T-cell (primary cell): ENCODE data around the gene FRMPD3. TPM values are rescaled to one million over a fixed set of nuclear protein-coding genes. Genes with fewer than 3 reads are reported as not detected.

Experiments used
- ATAC-seq, 4 experiments: fragments of 200-7000 bp in 3 of 4; fragments of 150-1000 bp in 1 of 4; cut with Tn5 transposase; replicated peaks in 1 of 4; 1 replicate in 3 of 4; 2 replicates in 1 of 4; pipeline ENCODE4 v1.10.0; 2021; ENCODE audit warnings: moderate library complexity in 3 of 4, mild to moderate bottlenecking in 2 of 4, moderate number of reproducible peaks in 1 of 4
- CTCF ChIA-PET, 2 donors: fragments of 300-600 bp; sonication (Branson Sonifier 250); formaldehyde crosslinking; loops; one replicate each; lab custom pipeline; 2022; ENCODE audit warnings: antibody characterized with exemption in 2 of 2; lab: Charles Lee
- POLR2A ChIA-PET, 2 donors: fragments of 300-600 bp; sonication (Branson Sonifier 250); formaldehyde crosslinking; loops; one replicate each; lab custom pipeline; 2022; ENCODE audit warnings: antibody characterized with exemption in 2 of 2; lab: Charles Lee
- DNase-seq, 35 experiments: peaks; one replicate each; pipeline versions ENCODE4 v3.0.0 to v3.0.0-alpha.2; 2013 to 2023
- H3K27ac ChIP-seq: one replicate; pipeline ENCODE4 v1.5.1; 2013; ENCODE audit warnings: low read length
- H3K27me3 ChIP-seq, 2 experiments: replicated peaks in 1 of 2; 1 replicate in 1 of 2; 2 replicates in 1 of 2; pipeline versions ENCODE4 v1.6.1 to v1.7.0; 2013; ENCODE audit warnings: low read length in 1 of 2, mixed read lengths in 1 of 2; ENCODE audit not compliant: control insufficient read depth in 2 of 2, insufficient read depth in 2 of 2; ENCODE audit errors: extremely low read depth in 1 of 2
- H3K36me3 ChIP-seq, 2 donors: 1 replicate in 1 of 2; 2 replicates in 1 of 2; pipeline versions ENCODE4 v1.6.1 to v1.7.0; 2013; ENCODE audit warnings: low read length in 1 of 2; ENCODE audit not compliant: control insufficient read depth in 2 of 2, insufficient read depth in 1 of 2; ENCODE audit errors: extremely low read depth in 1 of 2
- H3K4me1 ChIP-seq, 2 experiments: 1 replicate in 1 of 2; 2 replicates in 1 of 2; pipeline versions ENCODE4 v1.6.1 to v1.7.0; 2013; ENCODE audit warnings: low read length in 2 of 2, mixed read lengths in 1 of 2; ENCODE audit not compliant: insufficient read depth in 2 of 2, control insufficient read depth in 1 of 2; ENCODE audit errors: extremely low read depth in 1 of 2
- H3K4me3 ChIP-seq, 2 donors: 1 replicate in 1 of 2; 2 replicates in 1 of 2; pipeline versions ENCODE4 v1.5.1 to v1.7.0; 2013; ENCODE audit warnings: mild to moderate bottlenecking in 2 of 2, low read length in 1 of 2, moderate library complexity in 1 of 2; ENCODE audit not compliant: control insufficient read depth in 1 of 2; ENCODE audit errors: extremely low read depth in 1 of 2
- H3K9me3 ChIP-seq: 2 replicates; pipeline ENCODE4 v1.7.0; 2013
- H3K27ac Mint-ChIP-seq, 2 donors: one replicate each; pipeline ENCODE4 v1.8.0; 2020 to 2021; ENCODE audit warnings: mild to moderate bottlenecking in 2 of 2, mixed read lengths in 2 of 2
- H3K27me3 Mint-ChIP-seq, 2 donors: one replicate each; pipeline ENCODE4 v1.8.0; 2021 to 2022; ENCODE audit warnings: mixed read lengths in 2 of 2
- H3K36me3 Mint-ChIP-seq: one replicate; pipeline ENCODE4 v1.8.0; 2021; ENCODE audit warnings: mixed read lengths
- H3K4me1 Mint-ChIP-seq, 3 donors: one replicate each; pipeline ENCODE4 v1.8.0; 2020 to 2022; ENCODE audit warnings: mixed read lengths in 3 of 3, mild to moderate bottlenecking in 1 of 3
- H3K4me3 Mint-ChIP-seq, 3 donors: one replicate each; pipeline ENCODE4 v1.8.0; 2020 to 2022; ENCODE audit warnings: mild to moderate bottlenecking in 3 of 3, mixed read lengths in 3 of 3, moderate library complexity in 3 of 3
- H3K9me3 Mint-ChIP-seq, 3 donors: one replicate each; pipeline ENCODE4 v1.8.0; 2020 to 2022; ENCODE audit warnings: mixed read lengths in 3 of 3
- WGBS: methylation state at CpG from one replicate; pipeline ENCODE4 v1.1.5; 2013; ENCODE audit warnings: missing lambda C conversion rate; ENCODE audit not compliant: insufficient coverage; 5-methylcytosine and 5-hydroxymethylcytosine counted together
- total RNA-seq, 35 experiments: library from RNA in 6 of 35; stranded (reverse) in 6 of 35; fragments of 120-200 nt in 1 of 35; gene quantifications; one replicate each; pipeline versions ENCODE4 v1.2.1 to v1.2.4 and lab custom pipeline; 2013 to 2026

The FRMPD3 gene
- 1 to 10 TPM in 2 of 5 donors, under 1 TPM in 3; 0.12 to 1.6 (median 0.86) TPM for total RNA-seq
- total RNA-seq (2013) = 1.8 TPM
- total RNA-seq (lab: John Stamatoyannopoulos, UW) = 0 to 5.9 (median 0.71) reads per million in 29 experiments

- POLR2A ChIA-PET = no interaction called here
- peak in 3 of 35 experiments; percentile 6 to 27 (median 11) for DNase-seq
These were observed at the start of gene FRMPD3 for GRCh38 chrX:107448998-107449835. Gene FRMPD3, plus strand, starts transcription at chrX:107449652. Its CDS starts 76,937 bp downstream, at chrX:107526589.

GRCh38 chrX:107420571-107420970 is 28.9 kb upstream of the FRMPD3 start:
- H3K4me1 ChIP-seq = no peaks in the 10 kb centered on the region
- ATAC-seq (no peak), DNase-seq (no peak)
- Mint-ChIP-seq H3K4me1 (no peaks in the 10 kb centered on the region), H3K4me3 (no peak overlapping the region), H3K27ac (no peak overlapping the region), H3K27me3 (peaks cover 10 to 54% of the 10 kb centered on the region in 2 donors), H3K9me3 (no peaks in the 10 kb centered on the region), H3K36me3 (no peaks in the 10 kb centered on the region)
- CTCF ChIA-PET = interaction anchor here in 1 of 2 donors (0.6 kb wide), 1 partner anchor 13 kb away, joined by 4 read pairs; no protein-coding TSS in a partner anchor
- H3K36me3 ChIP-seq = no peaks in the 10 kb centered on the region
- H3K4me3 ChIP-seq = no peak overlapping the region
- POLR2A ChIA-PET = no interaction called here
- WGBS = no CpG with 5 or more reads among the region's 2 CpGs
- H3K9me3 ChIP-seq = no peaks in the 10 kb centered on the region
- H3K27ac ChIP-seq = no peak overlapping the region
- no peaks in the 10 kb centered on the region for H3K27me3 ChIP-seq

More at GRCh38 chrX:107448998-107449835, at the start of gene FRMPD3:
- peak within 1 kb of the TSS in 1 of 2 donors; percentile 47 for H3K4me3 ChIP-seq
- H3K27me3 ChIP-seq = peaks cover 2 to 25% of the 10 kb centered on the region in 2 experiments
- Mint-ChIP-seq H3K36me3 (no peaks in the 10 kb centered on the region), H3K4me3 (peak within 1 kb of the TSS; percentile 48 to 77 (median 65)), H3K9me3 (no peaks in the 10 kb centered on the region), H3K27ac (peak within 1 kb of the TSS in 1 of 2 donors; percentile 57), H3K4me1 (peaks cover 16 to 22% (median 20%) of the 10 kb centered on the region in 3 donors), H3K27me3 (peaks cover 42 to 67% of the 10 kb centered on the region in 2 donors)
- CTCF ChIA-PET = no interaction called here
- H3K9me3 ChIP-seq = no peaks in the 10 kb centered on the region
- no peak within 1 kb of the TSS for H3K27ac ChIP-seq
- peaks cover 0 to 38% of the 10 kb centered on the region in 2 experiments for H3K4me1 ChIP-seq
- peak in 2 of 4 experiments; percentile 17 to 24 for ATAC-seq
- H3K36me3 ChIP-seq = no peaks in the 10 kb centered on the region
- WGBS = 2% methylated on average over 30 of the region's 69 CpGs

- Mint-ChIP-seq H3K27ac (no peak overlapping the region), H3K36me3 (no peaks in the 10 kb centered on the region), H3K9me3 (no peaks in the 10 kb centered on the region), H3K4me1 (no peaks in the 10 kb centered on the region), H3K27me3 (peaks cover 10 to 55% of the 10 kb centered on the region in 2 donors), H3K4me3 (no peak overlapping the region)
- no peaks in the 10 kb centered on the region for H3K36me3 ChIP-seq
- H3K27me3 ChIP-seq = no peaks in the 10 kb centered on the region
- no peak overlapping the region for H3K27ac ChIP-seq
- POLR2A ChIA-PET = interaction anchor here in 1 of 2 donors (0.6 kb wide), 1 partner anchor 40 kb away, joined by 5 read pairs; no protein-coding TSS in a partner anchor
- no peak overlapping the region for H3K4me3 ChIP-seq
- no peak for ATAC-seq
- H3K4me1 ChIP-seq = no peaks in the 10 kb centered on the region
- DNase-seq = no peak
- CTCF ChIA-PET = interaction anchor here in 1 of 2 donors (0.6 kb wide), 1 partner anchor 13 kb away, joined by 4 read pairs; no protein-coding TSS in a partner anchor
- WGBS = no CpG with 5 or more reads among the region's 3 CpGs
- H3K9me3 ChIP-seq = no peaks in the 10 kb centered on the region
These were observed 28.1 kb upstream of the FRMPD3 start for GRCh38 chrX:107421337-107421861.

- ATAC-seq = no peak
- Mint-ChIP-seq H3K27ac (no peak overlapping the region), H3K36me3 (no peaks in the 10 kb centered on the region), H3K9me3 (no peaks in the 10 kb centered on the region), H3K27me3 (peaks cover 3 to 18% of the 10 kb centered on the region in 2 donors), H3K4me3 (no peak overlapping the region), H3K4me1 (no peaks in the 10 kb centered on the region)
- CTCF ChIA-PET = interaction anchor here in 1 of 2 donors (1.4 kb wide), 1 partner anchor 348 kb away, joined by 5 read pairs; the partner anchor contains the start of gene NCBP2L
- POLR2A ChIA-PET = no interaction called here
- peak in 5 of 35 experiments; percentile 1 to 44 (median 16) for DNase-seq
- H3K9me3 ChIP-seq = no peaks in the 10 kb centered on the region
- WGBS = 50% methylated on average over 1 of the region's 6 CpGs
- H3K4me3 ChIP-seq = no peak overlapping the region
- H3K27ac ChIP-seq = no peak overlapping the region
- no peaks in the 10 kb centered on the region for H3K36me3 ChIP-seq
- H3K27me3 ChIP-seq = no peaks in the 10 kb centered on the region
- H3K4me1 ChIP-seq = no peaks in the 10 kb centered on the region
These were observed 20.4 kb upstream of the FRMPD3 start for GRCh38 chrX:107429090-107429489.

GRCh38 chrX:107440187-107440586 is 9.3 kb upstream of the FRMPD3 start:
- H3K27me3 Mint-ChIP-seq = peaks cover 5 to 22% of the 10 kb centered on the region in 2 donors
- no peaks in the 10 kb centered on the region for H3K36me3 Mint-ChIP-seq
- H3K27ac Mint-ChIP-seq = no peak overlapping the region
- no peaks in the 10 kb centered on the region for H3K36me3 ChIP-seq
- WGBS = no CpG with 5 or more reads among the region's 3 CpGs
- ChIA-PET CTCF (interaction anchor here in 1 of 2 donors (0.7 kb wide), 1 partner anchor 332 kb away, joined by 4 read pairs; no protein-coding TSS in a partner anchor), POLR2A (no interaction called here)
- no peak overlapping the region for H3K4me3 Mint-ChIP-seq
- H3K9me3 Mint-ChIP-seq = no peaks in the 10 kb centered on the region
- peaks cover 0 to 11% of the 10 kb centered on the region in 2 experiments for H3K27me3 ChIP-seq
- no peaks in the 10 kb centered on the region for H3K4me1 ChIP-seq
- ATAC-seq = no peak
- DNase-seq = no peak
- H3K4me1 Mint-ChIP-seq = peaks cover 0 to 2% (median 0%) of the 10 kb centered on the region in 3 donors
- no peaks in the 10 kb centered on the region for H3K9me3 ChIP-seq
- H3K4me3 ChIP-seq = no peak overlapping the region
- H3K27ac ChIP-seq = no peak overlapping the region

GRCh38 chrX:107440692-107441091 is 8.8 kb upstream of the FRMPD3 start:
- Histone ChIP-seq H3K36me3 (no peaks in the 10 kb centered on the region), H3K27me3 (peaks cover 0 to 14% of the 10 kb centered on the region in 2 experiments), H3K4me3 (no peak overlapping the region), H3K4me1 (no peaks in the 10 kb centered on the region), H3K9me3 (no peaks in the 10 kb centered on the region), H3K27ac (no peak overlapping the region)
- ATAC-seq = no peak
- no peak overlapping the region for H3K27ac Mint-ChIP-seq
- H3K36me3 Mint-ChIP-seq = no peaks in the 10 kb centered on the region
- no peak for DNase-seq
- WGBS = 93% methylated on average over 3 of the region's 5 CpGs
- H3K27me3 Mint-ChIP-seq = peaks cover 8 to 27% of the 10 kb centered on the region in 2 donors
- ChIA-PET CTCF (interaction anchor here in 1 of 2 donors (0.7 kb wide), 1 partner anchor 331 kb away, joined by 4 read pairs; no protein-coding TSS in a partner anchor), POLR2A (no interaction called here)
- H3K4me3 Mint-ChIP-seq = no peak overlapping the region
- peaks cover 0 to 2% (median 0%) of the 10 kb centered on the region in 3 donors for H3K4me1 Mint-ChIP-seq
- H3K9me3 Mint-ChIP-seq = no peaks in the 10 kb centered on the region
